NCI-H446 treated with DMSO at 0.1 percent for 48 hours (cell line): ENCODE results near the gene SNN.

Experiments used
- DNase-seq: peaks from one replicate; lab custom pipeline; 2025; lab: John Stamatoyannopoulos, UW

The SNN gene

GRCh38 chr16:11699234-11699894, 31.1 kb downstream of the SNN start:
- no peak for DNase-seq

- no peak for DNase-seq
Observed at GRCh38 chr16:11700264-11701029, 32.2 kb downstream of the SNN start.

GRCh38 chr16:11705311-11706025, 37.2 kb downstream of the SNN start:
- DNase-seq, result no peak

- no peak for DNase-seq
Observed at GRCh38 chr16:11706180-11706742, 38.0 kb downstream of the SNN start.

GRCh38 chr16:11707679-11708197, 39.5 kb downstream of the SNN start:
- no peak for DNase-seq

GRCh38 chr16:11708421-11708820, 40.2 kb downstream of the SNN start:
- no peak for DNase-seq

- no peak for DNase-seq
Observed at GRCh38 chr16:11711662-11712061, 43.4 kb downstream of the SNN start.

- DNase-seq, result no peak
Observed at GRCh38 chr16:11712122-11712521, 43.9 kb downstream of the SNN start.

- DNase-seq, result no peak
Observed at GRCh38 chr16:11715246-11715947, 47.1 kb downstream of the SNN start.

- no peak for DNase-seq
Observed at GRCh38 chr16:11716336-11716735, 48.1 kb downstream of the SNN start.

GRCh38 chr16:11717811-11718210, 49.6 kb downstream of the SNN start:
- no peak for DNase-seq

GRCh38 chr16:11719171-11719570, 50.9 kb downstream of the SNN start:
- no peak for DNase-seq

- DNase-seq, result no peak
Observed at GRCh38 chr16:11719762-11720161, 51.5 kb downstream of the SNN start.

- no peak for DNase-seq
Observed at GRCh38 chr16:11721781-11722467, 53.7 kb downstream of the SNN start.

- DNase-seq, result no peak
Observed at GRCh38 chr16:11722468-11722808, 54.2 kb downstream of the SNN start.

- DNase-seq, result no peak
Observed at GRCh38 chr16:11725457-11725856, 57.2 kb downstream of the SNN start.

GRCh38 chr16:11726008-11726407, 57.8 kb downstream of the SNN start:
- no peak for DNase-seq

- DNase-seq, result no peak
Observed at GRCh38 chr16:11727796-11728543, 59.7 kb downstream of the SNN start.
